Esophagus muscularis mucosa (tissue), 4 donors: Measurements from ENCODE around the gene TGFBR3. TPM values are rescaled to one million over a fixed set of nuclear protein-coding genes. Genes with fewer than 3 reads are reported as not detected.

Experiments
- DNase-seq: peaks from one replicate; pipeline ENCODE4 v3.0.0-alpha.2; 2017; ENCODE audit errors: extremely low spot score
- H3K27ac ChIP-seq, 4 donors: fragments of 200-600 bp; sonication (generic); replicated peaks in 1 of 4; 1 replicate in 3 of 4; 2 replicates in 1 of 4; pipeline ENCODE4 v1.5.1; 2016 to 2019; ENCODE audit warnings: mild to moderate bottlenecking in 1 of 4
- H3K27me3 ChIP-seq, 4 donors: fragments of 200-600 bp; sonication (generic); one replicate each; pipeline versions ENCODE4 v1.5.1 to v1.6.0; 2016 to 2019
- H3K36me3 ChIP-seq, 4 donors: fragments of 200-600 bp; sonication (generic); one replicate each; pipeline ENCODE4 v1.5.1; 2016 to 2019
- H3K4me1 ChIP-seq, 4 donors: fragments of 200-600 bp; sonication (generic); one replicate each; pipeline ENCODE4 v1.5.1; 2016 to 2019
- H3K4me3 ChIP-seq, 4 donors: fragments of 200-600 bp; sonication (generic); 1 replicate in 2 of 4; 2 replicates in 2 of 4; pipeline ENCODE4 v1.5.1; 2016 to 2019; ENCODE audit warnings: mild to moderate bottlenecking in 4 of 4, moderate library complexity in 1 of 4
- H3K9me3 ChIP-seq, 4 donors: fragments of 200-600 bp; sonication (generic); 1 replicate in 3 of 4; 2 replicates in 1 of 4; pipeline ENCODE4 v1.5.1; 2016 to 2019
- EP300 ChIP-seq: sonication (generic); formaldehyde crosslinking; IDR thresholded peaks from one replicate; pipeline ENCODE4 v1.6.1; 2017; ENCODE audit warnings: antibody characterized with exemption
- POLR2A ChIP-seq: fragments of 450-650 bp; IDR thresholded peaks from one replicate; pipeline ENCODE4 v1.6.1; 2017; ENCODE audit warnings: antibody characterized with exemption, moderate library complexity, mild to moderate bottlenecking, low read depth
- POLR2AphosphoS5 ChIP-seq, 2 donors: sonication (generic); formaldehyde crosslinking; IDR thresholded peaks; one replicate each; pipeline ENCODE4 v1.6.1; 2017; ENCODE audit warnings: antibody characterized with exemption in 2 of 2
- WGBS: methylation state at CpG from one replicate; pipeline ENCODE4 v1.1.5; 2018; 5-methylcytosine and 5-hydroxymethylcytosine counted together
- intact Hi-C: fragments of 100-400 bp; cut with DNase I; formaldehyde crosslinking; loops from one replicate; pipeline ENCODE4 v1.15.1; 2023
- total RNA-seq, 4 donors: library from RNA; depleted of rRNA; stranded (reverse); fragments of >200 nt; gene quantifications; one replicate each; pipeline versions ENCODE4 v1.1.0 to v1.2.1, GENCODE V29; 2016
- TF ChIP-seq, protein P1 (sequence below), 3 experiments: fragments of 200-600 bp in 2 of 3; fragments of 450-650 bp in 1 of 3; sonication (generic) in 2 of 3; IDR thresholded peaks; one replicate each; pipeline ENCODE4 v1.5.1; 2017 to 2019; ENCODE audit warnings: antibody characterized with exemption in 3 of 3, mild to moderate bottlenecking in 2 of 3, moderate library complexity in 1 of 3

Gene TGFBR3
- total RNA-seq, 4 donors from 2014 or later = 176 to 262 (median 188) TPM

DNA sequence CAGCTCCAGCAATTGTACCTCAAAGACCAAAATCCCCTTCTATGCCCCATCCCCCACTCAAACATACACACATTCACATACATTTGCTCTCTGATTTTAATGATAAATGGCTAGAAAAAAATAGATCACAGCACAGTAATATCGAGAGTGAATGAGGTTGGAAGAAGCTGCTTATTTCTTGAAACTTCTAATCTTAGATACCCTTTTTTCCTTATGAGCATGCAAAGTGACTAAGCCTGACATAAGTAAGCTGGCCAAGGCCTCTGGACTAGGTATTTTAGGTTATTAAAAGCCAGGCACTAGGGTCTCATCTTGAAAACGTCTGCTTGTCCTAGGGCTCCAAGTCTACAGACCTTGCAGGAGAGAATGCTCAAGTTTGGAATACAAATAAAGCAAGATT lies 133.6 kb downstream of the TGFBR3 start:
- 70% methylated on average over 2 of the region's 2 CpGs for WGBS
- intact Hi-C loops = no loop called here
- H3K9me3 ChIP-seq = no peaks in the 10 kb centered on the region
- no peaks in the 10 kb centered on the region for H3K36me3 ChIP-seq
- peaks cover 63 to 99% (median 90%) of the 10 kb centered on the region in 4 donors for H3K4me1 ChIP-seq
- DNase-seq = no peak
- TF ChIP-seq EP300 (no peak), POLR2AphosphoS5 (IDR thresholded peaks at IDR 0.05) (no peak), POLR2A (no peak)
- H3K27ac ChIP-seq = peak overlapping the region; percentile 74 to 83 (median 82)
- no peak overlapping the region for H3K4me3 ChIP-seq
- no peaks in the 10 kb centered on the region for H3K27me3 ChIP-seq

DNA sequence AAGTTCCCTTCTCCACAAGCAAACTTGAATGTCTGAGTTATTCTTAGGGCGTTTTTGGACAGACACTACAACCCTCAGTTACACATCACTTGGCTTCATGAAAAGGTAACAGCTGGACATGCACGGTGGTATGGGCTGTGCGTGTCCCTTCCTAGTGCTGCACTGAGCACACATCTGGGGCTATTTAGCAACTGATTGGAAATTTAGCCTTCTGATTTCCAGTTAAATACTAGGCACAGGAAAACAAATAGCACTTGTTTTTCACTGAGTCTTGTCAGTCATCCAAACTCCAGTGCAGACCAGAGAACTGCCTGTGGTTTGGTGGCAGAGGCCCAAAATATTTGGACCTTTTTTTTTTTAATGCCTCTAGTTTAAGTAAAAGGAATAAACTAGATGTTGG lies 134.7 kb downstream of the TGFBR3 start:
- WGBS = 25% methylated on average over 3 of the region's 3 CpGs
- DNase-seq = no peak
- TF ChIP-seq POLR2AphosphoS5 (IDR thresholded peaks at IDR 0.05) (peak; percentile 65 to 78), POLR2A (no peak), EP300 (peak; percentile 15)
- H3K27me3 ChIP-seq = no peaks in the 10 kb centered on the region
- H3K9me3 ChIP-seq = peaks cover 0 to 3% (median 0%) of the 10 kb centered on the region in 4 donors
- H3K36me3 ChIP-seq = no peaks in the 10 kb centered on the region
- peak overlapping the region; percentile 74 to 83 (median 82) for H3K27ac ChIP-seq
- H3K4me1 ChIP-seq = peaks cover 68 to 99% (median 92%) of the 10 kb centered on the region in 4 donors
- intact Hi-C loops = no loop called here
- no peak overlapping the region for H3K4me3 ChIP-seq

DNA sequence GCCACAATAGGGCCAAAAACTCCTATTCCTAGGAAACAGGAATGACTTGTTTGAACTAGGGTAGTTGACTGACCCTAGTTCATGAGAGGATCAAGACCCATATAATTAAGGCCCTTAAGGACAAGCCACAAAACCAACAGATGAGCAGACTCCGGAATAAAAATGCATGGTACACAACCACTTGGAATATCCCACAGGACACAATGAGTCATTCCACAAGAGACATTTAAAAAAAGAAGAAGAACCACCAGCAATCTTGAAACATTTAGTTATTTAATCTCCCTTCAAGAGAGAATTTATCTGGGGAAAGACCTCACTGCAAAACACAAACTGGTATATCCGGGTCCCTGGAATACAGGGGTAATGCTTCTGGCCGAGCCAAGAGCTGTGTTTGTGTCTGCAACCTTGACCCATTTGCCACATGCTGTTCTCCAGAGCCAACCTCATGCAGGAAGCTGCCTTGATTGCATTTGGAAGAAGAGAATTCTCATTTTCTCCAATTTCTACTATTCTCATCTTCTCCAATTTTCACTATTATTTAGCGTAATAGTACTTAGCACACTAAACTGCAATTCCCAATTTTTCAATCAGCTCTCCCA lies 135.5 kb downstream of the TGFBR3 start:
- 72% methylated on average over 4 of the region's 4 CpGs for WGBS
- no peak overlapping the region for H3K4me3 ChIP-seq
- H3K9me3 ChIP-seq = peaks cover 0 to 3% (median 0%) of the 10 kb centered on the region in 4 donors
- H3K27me3 ChIP-seq = no peaks in the 10 kb centered on the region
- no peak for TF ChIP-seq EP300
- H3K4me1 ChIP-seq = peaks cover 70 to 99% (median 92%) of the 10 kb centered on the region in 4 donors
- DNase-seq = no peak
- H3K36me3 ChIP-seq = no peaks in the 10 kb centered on the region
- intact Hi-C loops = no loop called here
- H3K27ac ChIP-seq = peak overlapping the region; percentile 74 to 83 (median 82)

DNA sequence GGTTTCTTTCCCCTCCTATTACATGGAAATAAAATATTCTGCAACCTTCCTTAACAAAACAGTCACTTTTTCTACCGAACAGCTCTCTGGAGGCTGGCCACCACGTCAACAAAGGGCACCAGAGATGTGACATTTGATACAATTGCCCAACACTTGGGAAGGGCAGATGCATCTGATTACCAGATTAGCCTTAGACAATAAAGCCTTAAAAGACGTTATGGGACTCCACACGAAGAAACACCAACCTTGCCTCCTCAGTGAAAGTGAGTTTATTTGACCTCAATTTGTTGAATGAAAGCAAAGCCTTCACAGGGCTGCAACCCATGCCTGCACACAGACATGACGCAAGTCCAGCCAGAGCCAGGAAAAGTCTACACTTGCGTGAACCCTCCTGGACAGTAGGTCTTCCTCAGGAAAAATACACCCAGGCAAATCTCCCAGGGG lies 136.1 kb downstream of the TGFBR3 start:
- Histone ChIP-seq H3K4me1 (peaks cover 74 to 99% (median 92%) of the 10 kb centered on the region in 4 donors), H3K27me3 (no peaks in the 10 kb centered on the region), H3K9me3 (peaks cover 0 to 3% (median 0%) of the 10 kb centered on the region in 4 donors), H3K27ac (peak overlapping the region; percentile 74 to 83 (median 82)), H3K36me3 (no peaks in the 10 kb centered on the region), H3K4me3 (no peak overlapping the region)
- 90% methylated on average over 6 of the region's 6 CpGs for WGBS
- no peak for DNase-seq
- TF ChIP-seq EP300 = no peak
- no peak for TF ChIP-seq POLR2A
- no peak for TF ChIP-seq POLR2AphosphoS5 (IDR thresholded peaks at IDR 0.05)
- intact Hi-C loops = no loop called here

DNA sequence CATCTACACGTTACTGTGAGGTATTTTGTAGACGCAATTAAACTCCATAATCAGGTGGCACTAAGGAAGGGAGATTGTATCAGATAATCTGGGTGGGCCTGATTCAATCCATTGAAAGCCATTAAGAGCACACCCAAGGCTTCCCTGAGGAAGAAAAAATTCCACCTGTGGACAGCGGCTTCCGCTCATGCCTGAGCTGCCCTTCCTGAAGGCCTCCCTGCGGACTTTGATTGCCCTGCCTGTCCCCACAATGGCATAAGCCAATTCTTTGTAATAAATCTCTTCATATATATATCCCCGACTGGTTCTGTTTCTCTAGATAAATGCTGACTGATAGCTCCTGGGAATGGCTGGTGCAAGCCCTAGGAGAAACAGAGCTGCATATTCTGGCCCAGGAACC lies 138.3 kb downstream of the TGFBR3 start:
- WGBS = 78% methylated on average over 6 of the region's 6 CpGs
- TF ChIP-seq POLR2AphosphoS5 (IDR thresholded peaks at IDR 0.05) (no peak), POLR2A (no peak), EP300 (no peak)
- TF ChIP-seq, protein P1, sequence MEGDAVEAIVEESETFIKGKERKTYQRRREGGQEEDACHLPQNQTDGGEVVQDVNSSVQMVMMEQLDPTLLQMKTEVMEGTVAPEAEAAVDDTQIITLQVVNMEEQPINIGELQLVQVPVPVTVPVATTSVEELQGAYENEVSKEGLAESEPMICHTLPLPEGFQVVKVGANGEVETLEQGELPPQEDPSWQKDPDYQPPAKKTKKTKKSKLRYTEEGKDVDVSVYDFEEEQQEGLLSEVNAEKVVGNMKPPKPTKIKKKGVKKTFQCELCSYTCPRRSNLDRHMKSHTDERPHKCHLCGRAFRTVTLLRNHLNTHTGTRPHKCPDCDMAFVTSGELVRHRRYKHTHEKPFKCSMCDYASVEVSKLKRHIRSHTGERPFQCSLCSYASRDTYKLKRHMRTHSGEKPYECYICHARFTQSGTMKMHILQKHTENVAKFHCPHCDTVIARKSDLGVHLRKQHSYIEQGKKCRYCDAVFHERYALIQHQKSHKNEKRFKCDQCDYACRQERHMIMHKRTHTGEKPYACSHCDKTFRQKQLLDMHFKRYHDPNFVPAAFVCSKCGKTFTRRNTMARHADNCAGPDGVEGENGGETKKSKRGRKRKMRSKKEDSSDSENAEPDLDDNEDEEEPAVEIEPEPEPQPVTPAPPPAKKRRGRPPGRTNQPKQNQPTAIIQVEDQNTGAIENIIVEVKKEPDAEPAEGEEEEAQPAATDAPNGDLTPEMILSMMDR (IDR thresholded peaks at IDR 0.05) = no peak
- H3K27me3 ChIP-seq = no peaks in the 10 kb centered on the region
- H3K4me3 ChIP-seq = no peak overlapping the region
- intact Hi-C loops = no loop called here
- H3K9me3 ChIP-seq = peaks cover 0 to 3% (median 0%) of the 10 kb centered on the region in 4 donors
- H3K36me3 ChIP-seq = no peaks in the 10 kb centered on the region
- peak overlapping the region; percentile 8 to 83 (median 16) for H3K27ac ChIP-seq
- peaks cover 83 to 99% (median 92%) of the 10 kb centered on the region in 4 donors for H3K4me1 ChIP-seq
- DNase-seq = no peak

DNA sequence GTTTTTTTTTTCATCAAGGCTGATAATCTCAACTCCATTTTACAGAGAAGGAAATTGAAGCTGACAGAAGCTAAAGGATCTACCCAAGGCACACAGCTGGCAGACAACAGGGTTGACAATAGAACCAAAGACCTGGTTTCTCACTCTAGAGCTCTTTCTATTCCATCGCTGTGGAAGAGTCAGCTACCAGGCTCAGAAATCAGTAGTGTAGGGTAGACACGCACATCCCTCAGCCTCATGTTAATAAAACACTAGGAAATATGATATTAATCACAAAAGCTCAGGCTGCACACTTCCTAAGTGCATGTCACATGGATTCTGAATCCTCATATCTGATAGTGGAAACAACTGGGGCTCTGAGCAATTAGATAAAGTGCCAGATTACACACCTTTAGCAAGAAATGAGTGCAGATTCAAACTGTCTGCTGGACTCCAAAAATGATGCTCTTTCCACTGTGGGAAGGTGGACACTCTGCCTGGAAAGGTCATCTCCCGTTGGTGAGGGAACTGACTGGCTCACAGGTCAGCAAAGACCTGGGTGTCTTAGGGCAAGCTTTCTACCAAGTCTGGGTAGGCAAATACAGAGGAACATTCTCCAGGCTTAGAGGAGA lies 139.1 kb downstream of the TGFBR3 start:
- intact Hi-C loops = no loop called here
- Histone ChIP-seq H3K27ac (peak overlapping the region; percentile 33 to 87 (median 64)), H3K27me3 (no peaks in the 10 kb centered on the region), H3K4me1 (peaks cover 83 to 99% (median 92%) of the 10 kb centered on the region in 4 donors), H3K9me3 (peaks cover 0 to 3% (median 0%) of the 10 kb centered on the region in 4 donors), H3K36me3 (no peaks in the 10 kb centered on the region), H3K4me3 (no peak overlapping the region)
- TF ChIP-seq POLR2A (no peak), EP300 (no peak), POLR2AphosphoS5 (IDR thresholded peaks at IDR 0.05) (no peak)
- TF ChIP-seq, protein P1 (IDR thresholded peaks at IDR 0.05) = no peak
- no peak for DNase-seq
- WGBS = 91% methylated on average over 3 of the region's 3 CpGs
